ENCODE measurements around the gene PDK2.

- TF ChIP-seq POLR2AphosphoS5 (IDR thresholded peaks at IDR 0.05) (no peak), POLR2A (IDR thresholded peaks at IDR 0.05) (no peak), CTCF (IDR thresholded peaks at IDR 0.05) (no peak)
These were observed 28.6 kb downstream of the PDK2 start for GRCh38 chr17:50123649-50124349.
